Neural progenitor cell (in vitro differentiated cells): ENCODE measurements around the gene FBF1.

Experiments used
- EZH2 ChIP-seq: fragments of 200-600 bp; sonication (generic); IDR thresholded peaks from 2 replicates; pipeline ENCODE4 v1.6.1; 2017; ENCODE audit warnings: antibody characterized with exemption, mild to moderate bottlenecking, moderate library complexity
- TF ChIP-seq, protein P1 (sequence below): fragments of 200-600 bp; sonication (generic); IDR thresholded peaks from 2 replicates; pipeline ENCODE4 v1.5.1; 2017; ENCODE audit warnings: antibody characterized with exemption, mild to moderate bottlenecking

DNA sequence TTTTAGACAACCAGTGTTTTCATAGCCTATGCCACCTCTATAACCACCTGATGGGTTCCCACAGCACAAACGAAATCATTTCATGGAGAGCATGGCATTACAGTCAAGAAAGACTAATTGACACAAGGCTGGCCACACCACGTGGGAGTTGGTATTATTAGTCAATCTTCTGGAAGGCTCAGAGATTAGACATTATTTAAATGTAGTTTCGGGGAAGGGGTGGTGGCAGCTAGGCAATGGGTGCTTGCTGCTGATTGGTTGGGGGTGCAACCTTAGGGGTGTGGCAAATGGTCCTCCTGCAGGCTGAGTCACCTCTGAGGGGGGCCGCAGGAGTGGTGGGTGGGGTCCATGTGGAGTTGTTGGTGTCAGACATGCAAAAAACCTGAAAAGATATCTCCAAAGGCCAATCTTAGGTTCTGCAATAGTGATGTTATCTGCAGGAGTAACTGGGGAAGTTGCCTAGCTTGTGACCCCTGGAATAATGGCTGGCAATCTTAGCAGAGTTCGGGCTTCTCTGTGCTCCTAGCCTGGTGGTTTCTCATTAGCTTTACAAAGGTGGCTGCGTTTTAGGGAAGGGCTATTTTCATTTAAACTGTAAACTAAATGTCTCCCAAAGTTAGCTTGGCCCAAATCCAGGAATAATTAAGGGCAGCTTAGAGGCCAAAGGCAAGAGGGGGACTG is 42.8 kb upstream of the FBF1 start:
- TF ChIP-seq, protein P1, sequence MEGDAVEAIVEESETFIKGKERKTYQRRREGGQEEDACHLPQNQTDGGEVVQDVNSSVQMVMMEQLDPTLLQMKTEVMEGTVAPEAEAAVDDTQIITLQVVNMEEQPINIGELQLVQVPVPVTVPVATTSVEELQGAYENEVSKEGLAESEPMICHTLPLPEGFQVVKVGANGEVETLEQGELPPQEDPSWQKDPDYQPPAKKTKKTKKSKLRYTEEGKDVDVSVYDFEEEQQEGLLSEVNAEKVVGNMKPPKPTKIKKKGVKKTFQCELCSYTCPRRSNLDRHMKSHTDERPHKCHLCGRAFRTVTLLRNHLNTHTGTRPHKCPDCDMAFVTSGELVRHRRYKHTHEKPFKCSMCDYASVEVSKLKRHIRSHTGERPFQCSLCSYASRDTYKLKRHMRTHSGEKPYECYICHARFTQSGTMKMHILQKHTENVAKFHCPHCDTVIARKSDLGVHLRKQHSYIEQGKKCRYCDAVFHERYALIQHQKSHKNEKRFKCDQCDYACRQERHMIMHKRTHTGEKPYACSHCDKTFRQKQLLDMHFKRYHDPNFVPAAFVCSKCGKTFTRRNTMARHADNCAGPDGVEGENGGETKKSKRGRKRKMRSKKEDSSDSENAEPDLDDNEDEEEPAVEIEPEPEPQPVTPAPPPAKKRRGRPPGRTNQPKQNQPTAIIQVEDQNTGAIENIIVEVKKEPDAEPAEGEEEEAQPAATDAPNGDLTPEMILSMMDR, result no peak
- TF ChIP-seq EZH2, result no peak
